Keratinocyte (primary cell): ENCODE data around the gene TMEM243.

ENCODE experiments used
- EZH2 ChIP-seq: IDR thresholded peaks from one replicate; pipeline ENCODE4 v1.6.1; 2012; ENCODE audit warnings: inconsistent platforms, mild to moderate bottlenecking, low read length, moderate library complexity
- TF ChIP-seq, protein P1 (sequence below), 3 experiments: IDR thresholded peaks in 1 of 3; conservative IDR thresholded peaks in 1 of 3; optimal IDR thresholded peaks in 1 of 3; 2 replicates in 2 of 3; 3 replicates in 1 of 3; pipeline versions ENCODE3 to v1.5.1; 2011; ENCODE audit warnings: low read length in 3 of 3, mild to moderate bottlenecking in 3 of 3, moderate library complexity in 2 of 3, control low read depth in 1 of 3, inconsistent platforms in 1 of 3; ENCODE audit not compliant: insufficient read depth in 2 of 3; ENCODE audit errors: extremely low read depth in 1 of 3

DNA sequence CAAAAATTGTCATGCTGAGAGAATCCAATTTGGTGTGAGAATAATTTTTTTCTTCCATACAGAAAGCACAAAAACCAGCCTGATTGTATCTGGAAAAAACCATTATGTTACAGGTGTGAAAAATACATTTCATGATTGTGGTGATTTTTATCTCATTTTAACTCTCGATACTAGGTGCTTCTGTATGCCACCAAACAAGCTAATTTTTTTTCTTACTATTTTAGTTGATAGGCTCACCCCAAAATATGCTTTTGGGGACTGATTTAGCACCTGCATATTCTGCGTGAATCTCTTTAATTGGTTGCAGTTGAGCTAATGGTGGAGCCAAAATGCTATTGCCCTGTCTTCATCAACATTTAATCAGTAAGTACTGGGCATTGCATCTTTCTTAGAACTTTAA, 65.4 kb downstream of the TMEM243 start:
- TF ChIP-seq, protein P1, sequence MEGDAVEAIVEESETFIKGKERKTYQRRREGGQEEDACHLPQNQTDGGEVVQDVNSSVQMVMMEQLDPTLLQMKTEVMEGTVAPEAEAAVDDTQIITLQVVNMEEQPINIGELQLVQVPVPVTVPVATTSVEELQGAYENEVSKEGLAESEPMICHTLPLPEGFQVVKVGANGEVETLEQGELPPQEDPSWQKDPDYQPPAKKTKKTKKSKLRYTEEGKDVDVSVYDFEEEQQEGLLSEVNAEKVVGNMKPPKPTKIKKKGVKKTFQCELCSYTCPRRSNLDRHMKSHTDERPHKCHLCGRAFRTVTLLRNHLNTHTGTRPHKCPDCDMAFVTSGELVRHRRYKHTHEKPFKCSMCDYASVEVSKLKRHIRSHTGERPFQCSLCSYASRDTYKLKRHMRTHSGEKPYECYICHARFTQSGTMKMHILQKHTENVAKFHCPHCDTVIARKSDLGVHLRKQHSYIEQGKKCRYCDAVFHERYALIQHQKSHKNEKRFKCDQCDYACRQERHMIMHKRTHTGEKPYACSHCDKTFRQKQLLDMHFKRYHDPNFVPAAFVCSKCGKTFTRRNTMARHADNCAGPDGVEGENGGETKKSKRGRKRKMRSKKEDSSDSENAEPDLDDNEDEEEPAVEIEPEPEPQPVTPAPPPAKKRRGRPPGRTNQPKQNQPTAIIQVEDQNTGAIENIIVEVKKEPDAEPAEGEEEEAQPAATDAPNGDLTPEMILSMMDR (optimal IDR thresholded peaks at IDR 0.05 in 1 of 3, IDR thresholded peaks at IDR 0.05 in 1 of 3, conservative IDR thresholded peaks at IDR 0.05 in 1 of 3; ENCODE audit: extremely low read depth in 1 of 3, insufficient read depth in 2 of 3, low read length in 3 of 3), result no peak
- no peak for TF ChIP-seq EZH2
